NCI-H128 (cell line): Measurements from ENCODE around the gene KCTD18.

ENCODE experiments used
- DNase-seq: peaks from one replicate; lab custom pipeline; 2025; ENCODE audit not compliant: unreplicated experiment; lab: John Stamatoyannopoulos, UW

KCTD18 gene

GRCh38 chr2:200486529-200486928, 23.3 kb downstream of the KCTD18 start:
- no peak for DNase-seq

- no peak for DNase-seq
Observed at GRCh38 chr2:200484934-200485333, 24.9 kb downstream of the KCTD18 start.

DNA sequence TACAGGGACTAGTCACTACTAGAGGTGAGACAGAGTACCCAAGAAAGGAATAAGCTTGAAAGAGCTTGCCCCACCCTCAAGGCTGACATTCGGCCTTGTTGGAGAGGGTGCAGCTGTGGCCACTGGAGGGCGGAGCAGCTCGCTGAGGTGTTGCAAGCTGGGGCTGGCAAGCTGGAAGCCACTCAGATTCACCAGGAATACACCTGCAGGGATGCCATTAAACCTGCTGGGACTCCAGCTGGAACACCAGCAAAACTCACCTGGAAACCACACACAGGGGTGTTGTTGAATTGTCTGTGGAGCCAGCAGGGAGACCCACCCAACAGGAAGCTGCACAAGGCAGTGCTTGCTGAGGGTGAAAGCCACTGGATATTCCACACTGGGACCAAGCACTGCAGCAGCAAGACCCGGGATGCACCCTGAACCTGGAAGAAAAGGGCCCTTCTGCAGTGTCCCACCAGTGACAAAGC, 26.1 kb downstream of the KCTD18 start:
- DNase-seq: no peak

- no peak for DNase-seq
Observed at GRCh38 chr2:200482194-200482593, 27.7 kb downstream of the KCTD18 start.

DNA sequence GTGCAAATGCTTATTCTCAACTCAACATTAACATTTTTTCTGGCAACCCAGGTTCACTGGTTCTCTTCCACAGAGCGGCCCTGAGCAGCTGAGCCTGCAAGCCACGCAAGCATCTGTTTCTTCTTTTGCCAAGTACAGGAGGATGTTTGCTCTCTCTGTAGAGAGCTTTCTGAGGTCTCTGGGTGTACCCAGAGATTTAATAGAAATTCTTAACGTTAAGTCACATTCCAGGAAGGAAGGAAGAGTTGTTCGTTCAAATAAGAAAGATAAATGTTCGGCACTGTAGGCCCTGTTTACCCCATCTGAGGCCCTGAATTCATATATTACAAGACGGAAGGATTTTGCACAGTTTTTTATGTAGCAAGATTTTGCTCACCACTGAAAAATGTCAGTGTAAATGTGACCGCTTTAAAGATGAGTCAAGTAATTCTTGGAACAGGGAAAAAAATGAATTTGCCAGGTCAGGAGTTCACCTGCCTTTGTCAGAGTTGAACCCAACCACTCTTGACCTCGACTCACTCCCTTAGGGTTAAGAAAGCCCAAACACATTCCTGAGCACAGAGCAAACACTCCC, 30.1 kb downstream of the KCTD18 start:
- no peak for DNase-seq

GRCh38 chr2:200477667-200478131, 32.2 kb downstream of the KCTD18 start:
- DNase-seq: no peak

GRCh38 chr2:200476836-200477235, 33.0 kb downstream of the KCTD18 start:
- DNase-seq: no peak

DNA sequence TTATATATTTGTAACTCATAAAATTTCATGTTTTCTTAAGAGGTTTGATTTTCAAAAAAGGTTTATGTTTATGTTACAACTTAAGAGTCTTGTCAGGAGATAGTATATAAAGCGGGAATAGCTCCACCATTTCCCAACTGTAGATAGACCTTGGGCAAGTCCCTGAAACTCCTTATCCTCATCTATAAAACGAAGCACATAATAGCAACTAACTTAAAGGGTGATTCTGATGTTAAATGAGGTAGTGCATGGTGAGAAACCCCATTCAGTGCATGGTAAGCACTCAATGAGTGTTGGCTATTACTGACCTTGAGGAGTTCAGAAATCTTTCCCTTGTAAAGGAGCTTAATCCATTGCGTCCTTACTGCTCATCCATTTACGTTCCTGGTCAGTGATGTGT, 34.1 kb downstream of the KCTD18 start:
- DNase-seq: no peak

DNA sequence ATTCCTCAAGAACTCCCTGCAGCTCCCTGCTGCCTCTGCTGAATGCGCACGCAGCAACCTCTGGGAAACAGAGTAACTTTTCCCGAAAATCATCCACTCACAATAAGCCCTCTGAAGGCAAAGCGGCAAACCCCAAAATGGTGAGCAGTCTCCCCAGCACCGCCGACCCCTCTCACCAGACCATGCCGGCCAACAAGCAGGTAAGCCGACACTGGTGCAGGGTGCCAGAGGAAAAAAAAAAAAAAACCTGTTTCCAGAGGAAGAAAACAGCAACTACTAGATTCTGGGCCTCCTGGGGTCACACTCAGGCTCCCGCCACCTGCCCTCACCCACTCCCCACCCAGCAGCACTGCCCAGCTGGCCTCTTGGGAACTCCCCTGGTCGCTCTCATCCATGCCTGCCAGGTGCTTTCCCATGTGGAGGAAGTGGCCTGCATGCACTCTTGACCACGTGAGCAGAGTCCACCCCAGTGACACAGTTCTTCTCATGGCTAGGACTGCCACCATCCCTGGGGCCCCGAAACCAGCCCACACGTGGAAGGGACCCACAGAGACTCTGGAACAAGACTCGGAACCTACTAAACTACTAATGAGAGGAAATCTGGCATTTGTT, 36.9 kb downstream of the KCTD18 start:
- no peak for DNase-seq

- DNase-seq: no peak
Observed at GRCh38 chr2:200471928-200472645, 37.8 kb downstream of the KCTD18 start.

GRCh38 chr2:200471324-200471848, 38.5 kb downstream of the KCTD18 start:
- no peak for DNase-seq

- DNase-seq: no peak
Observed at GRCh38 chr2:200470230-200470629, 39.6 kb downstream of the KCTD18 start.

DNA sequence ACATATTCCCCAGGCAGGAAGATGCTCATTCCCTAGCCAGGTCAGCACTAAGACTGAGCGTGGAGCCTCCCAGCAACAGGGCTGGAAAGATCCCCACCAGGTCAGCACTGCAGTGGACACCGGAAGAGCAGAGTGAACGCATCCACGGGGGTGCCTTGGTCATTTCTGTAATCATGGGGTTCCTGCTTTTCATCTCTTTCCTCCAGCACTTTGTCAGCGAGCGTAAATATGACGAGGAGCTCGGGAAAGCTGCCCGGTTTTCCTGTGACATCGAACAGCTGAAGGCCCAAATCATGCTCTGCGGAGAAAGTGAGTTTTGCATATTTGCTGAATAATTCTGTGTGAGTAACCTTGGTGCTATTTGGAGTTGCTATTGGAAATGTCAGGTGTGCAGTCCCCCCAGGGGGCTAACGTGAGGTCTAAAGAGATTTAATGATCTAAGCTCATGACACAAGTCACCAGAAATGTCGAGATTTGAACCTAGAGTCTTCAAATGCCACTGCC, 40.1 kb downstream of the KCTD18 start:
- no peak for DNase-seq

DNA sequence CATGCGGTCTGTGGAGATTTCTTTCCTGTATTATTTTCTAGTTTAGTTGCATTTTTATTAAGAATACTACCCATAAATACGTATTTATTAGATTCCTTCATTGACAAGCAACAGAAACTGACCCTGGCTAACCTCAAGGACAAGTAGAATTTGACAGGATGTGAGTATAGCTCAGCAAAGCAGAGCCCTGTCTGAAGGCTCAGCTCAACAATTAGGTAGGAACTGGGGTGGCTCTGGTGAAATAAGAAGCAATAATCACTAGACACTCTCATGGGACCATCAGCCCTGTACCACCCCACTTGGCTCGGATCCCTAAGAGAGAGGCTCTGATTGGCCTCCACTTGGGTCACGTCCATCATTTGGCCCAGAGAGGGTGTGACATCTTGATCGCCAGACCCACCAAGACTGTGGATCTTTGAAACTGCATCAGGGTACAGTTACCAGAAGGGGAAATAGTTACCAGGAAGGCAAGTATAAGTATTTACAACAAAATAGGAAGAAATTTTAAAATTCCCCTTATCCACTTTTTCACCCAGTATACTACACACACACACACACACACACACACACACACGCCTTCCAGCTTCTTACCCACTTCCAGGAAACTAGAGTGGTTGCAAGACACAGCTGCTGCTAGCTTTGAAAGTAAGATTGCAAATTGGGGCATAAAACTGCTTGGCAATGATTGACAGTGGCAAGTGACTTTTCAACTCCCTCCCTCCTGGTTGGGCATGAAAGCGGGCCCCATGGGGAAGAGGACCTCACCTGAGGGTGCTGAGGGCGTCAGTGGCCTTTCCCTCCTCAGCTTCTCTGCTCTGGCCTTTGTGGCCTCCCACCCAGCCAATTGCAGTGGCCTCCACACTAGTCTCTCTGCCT, 41.8 kb downstream of the KCTD18 start:
- DNase-seq: no peak

- no peak for DNase-seq
Observed at GRCh38 chr2:200466425-200467418, 43.1 kb downstream of the KCTD18 start.

DNA sequence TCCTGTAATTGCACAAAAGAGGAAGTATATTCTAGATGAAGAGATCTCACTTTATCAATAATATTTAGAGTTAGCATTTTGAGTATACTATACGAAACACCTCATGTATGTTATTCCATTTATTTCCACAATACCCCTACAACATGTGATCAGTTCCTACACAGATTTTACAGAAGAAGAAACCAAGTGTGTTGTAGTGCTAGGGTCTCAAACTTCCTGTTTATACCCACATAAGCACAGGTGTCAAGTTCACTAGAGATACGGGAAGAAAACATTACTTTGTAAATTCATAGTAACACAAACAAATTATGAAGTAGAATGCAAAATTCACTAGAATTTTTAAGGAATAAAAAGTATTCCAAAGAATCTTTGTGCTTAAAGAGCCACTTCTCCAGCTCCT, 46.4 kb downstream of the KCTD18 start:
- no peak for DNase-seq

DNA sequence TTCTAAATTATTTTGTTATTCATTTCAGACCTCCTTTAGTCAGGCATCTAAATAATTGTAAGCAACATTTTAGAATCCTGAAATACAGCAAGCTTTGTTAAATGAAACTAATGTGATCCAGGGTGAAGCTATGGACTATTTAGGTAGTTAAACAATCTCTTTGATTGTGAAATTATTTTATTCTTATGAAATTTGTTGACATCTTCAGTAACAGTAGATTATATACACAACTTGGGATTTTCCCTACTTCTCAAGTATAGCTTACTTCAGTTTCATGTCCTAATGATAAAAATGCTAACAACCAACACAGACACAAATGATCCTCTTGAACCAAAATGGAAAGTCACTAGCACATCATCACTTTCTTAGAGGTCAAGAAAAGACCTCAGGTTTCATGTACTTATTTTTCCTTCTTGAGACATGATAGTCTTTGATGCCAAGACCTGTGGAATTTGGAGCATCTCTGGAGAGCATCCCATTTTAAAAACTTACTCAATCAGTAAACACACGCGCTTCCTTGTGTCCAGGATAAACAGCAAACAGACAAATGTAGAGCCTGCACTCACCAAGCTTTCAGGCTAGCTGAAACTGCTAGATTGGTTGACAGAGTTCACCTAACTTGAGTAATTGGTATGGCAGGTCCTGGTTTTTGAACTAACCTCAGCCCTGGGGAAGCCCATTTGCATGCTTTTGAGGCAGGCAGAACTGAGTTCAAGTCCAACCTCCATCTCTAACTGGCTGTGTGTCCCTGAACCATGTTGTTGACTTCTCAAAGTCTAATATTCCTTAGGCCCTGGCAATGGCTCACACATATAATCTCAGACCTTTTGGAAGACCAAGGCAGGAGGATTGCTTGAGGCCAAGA, 47.8 kb downstream of the KCTD18 start:
- no peak for DNase-seq

DNA sequence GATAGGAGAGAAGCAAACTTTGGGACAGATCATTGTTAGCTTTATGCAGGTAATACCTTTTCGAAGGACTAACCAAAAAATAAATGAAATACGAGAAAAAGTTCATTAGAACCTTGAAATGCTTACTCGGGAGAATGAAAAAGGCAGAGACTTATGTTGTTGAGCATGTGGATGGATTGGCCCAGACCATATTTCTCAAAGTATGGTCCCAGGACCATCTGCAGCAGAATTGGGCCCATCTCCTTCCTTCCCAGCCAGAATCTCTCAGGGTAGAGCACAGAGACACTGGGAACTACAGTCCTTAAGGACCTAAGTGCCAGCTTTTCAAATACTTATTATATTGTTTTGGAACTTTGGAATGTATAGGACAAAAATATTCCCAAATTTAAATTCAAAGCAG, 50.8 kb downstream of the KCTD18 start:
- DNase-seq: no peak

GRCh38 chr2:200456567-200456966, 53.3 kb downstream of the KCTD18 start:
- DNase-seq: no peak
